ENCODE data around the gene CHST11.

DNA sequence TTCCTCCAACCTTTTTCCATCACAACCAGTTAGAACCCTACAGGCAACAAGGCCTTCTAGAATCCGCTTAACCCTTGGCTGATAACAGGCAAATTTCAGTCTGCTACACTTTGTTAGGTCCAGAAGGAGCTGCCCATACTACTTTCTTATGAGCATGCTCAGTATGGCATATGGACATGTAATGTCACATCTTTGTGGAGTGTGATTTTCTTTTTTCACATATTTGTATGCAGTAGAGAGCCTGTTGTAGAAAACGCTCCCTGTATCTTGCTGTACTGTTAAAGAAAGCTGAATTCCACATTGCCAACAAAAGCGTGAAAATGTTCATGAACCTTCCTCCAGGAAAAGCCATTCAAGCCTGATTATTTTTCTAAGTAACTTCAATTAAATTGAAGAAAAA, 304.9 kb downstream of the CHST11 start:
- TF ChIP-seq, protein P1, sequence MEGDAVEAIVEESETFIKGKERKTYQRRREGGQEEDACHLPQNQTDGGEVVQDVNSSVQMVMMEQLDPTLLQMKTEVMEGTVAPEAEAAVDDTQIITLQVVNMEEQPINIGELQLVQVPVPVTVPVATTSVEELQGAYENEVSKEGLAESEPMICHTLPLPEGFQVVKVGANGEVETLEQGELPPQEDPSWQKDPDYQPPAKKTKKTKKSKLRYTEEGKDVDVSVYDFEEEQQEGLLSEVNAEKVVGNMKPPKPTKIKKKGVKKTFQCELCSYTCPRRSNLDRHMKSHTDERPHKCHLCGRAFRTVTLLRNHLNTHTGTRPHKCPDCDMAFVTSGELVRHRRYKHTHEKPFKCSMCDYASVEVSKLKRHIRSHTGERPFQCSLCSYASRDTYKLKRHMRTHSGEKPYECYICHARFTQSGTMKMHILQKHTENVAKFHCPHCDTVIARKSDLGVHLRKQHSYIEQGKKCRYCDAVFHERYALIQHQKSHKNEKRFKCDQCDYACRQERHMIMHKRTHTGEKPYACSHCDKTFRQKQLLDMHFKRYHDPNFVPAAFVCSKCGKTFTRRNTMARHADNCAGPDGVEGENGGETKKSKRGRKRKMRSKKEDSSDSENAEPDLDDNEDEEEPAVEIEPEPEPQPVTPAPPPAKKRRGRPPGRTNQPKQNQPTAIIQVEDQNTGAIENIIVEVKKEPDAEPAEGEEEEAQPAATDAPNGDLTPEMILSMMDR (optimal IDR thresholded peaks at IDR 0.05 in 1 of 3, IDR thresholded peaks at IDR 0.05 in 1 of 3, conservative IDR thresholded peaks at IDR 0.05 in 1 of 3; ENCODE audit: extremely low read depth in 1 of 3, insufficient read depth in 2 of 3, low read length in 3 of 3): no peak
- no peak for TF ChIP-seq EZH2 (IDR thresholded peaks at IDR 0.05; ENCODE audit: low read length)
